Measurements from ENCODE around the gene ARHGAP8. TPM values are rescaled to one million over a fixed set of nuclear protein-coding genes. Genes with fewer than 3 reads are reported as not detected.

The ARHGAP8 gene
- total RNA-seq = under 0.01 and 0.86 TPM in 2 replicates

GRCh38 chr22:44752285-44753188, at the start of gene ARHGAP8:
Gene ARHGAP8 (plus strand): TSS chr22:44752575. CDS start chr22:44786528, 33,953 bp downstream.

Other genes with a start within 250 kb of the ARHGAP8 start
- 2.2 and 3.1 TPM in 2 replicates for gene PRR5, start 50.4 kb upstream of the ARHGAP8 start, total RNA-seq